Kidney tubule cell (primary cell): Measurements from ENCODE around the gene PGRMC1.
A peak's percentile ranks its signal among the peaks of the same experiment; 100 is the strongest.
"Not testable (repeated sequence)": the region's sequence is repeated elsewhere in the genome, so short reads cannot be mapped to it uniquely, and the experiment has no call there.

Experiments
- DNase-seq: peaks from one replicate; pipeline ENCODE4 v3.0.0-alpha.2; 2018; ENCODE audit warnings: low spot score

Gene PGRMC1

GRCh38 chrX:119235872-119236622 is at the start of gene PGRMC1:
PGRMC1 (plus strand) TSS chrX:119236285; CDS start chrX:119236364, 79 bp downstream.
- DNase-seq: peak; percentile 81

- no peak for DNase-seq
These were observed 49.3 kb upstream of the PGRMC1 start for GRCh38 chrX:119186763-119187162.

- DNase-seq: no peak
These were observed 48.8 kb upstream of the PGRMC1 start for GRCh38 chrX:119187298-119187697.

- no peak for DNase-seq
These were observed 47.0 kb upstream of the PGRMC1 start for GRCh38 chrX:119189115-119189514.

GRCh38 chrX:119189595-119189994 is 46.5 kb upstream of the PGRMC1 start:
- no peak for DNase-seq

- no peak for DNase-seq
These were observed 45.9 kb upstream of the PGRMC1 start for GRCh38 chrX:119190091-119190681.

GRCh38 chrX:119190831-119191230 is 45.3 kb upstream of the PGRMC1 start:
- no peak for DNase-seq

- DNase-seq: no peak
These were observed 41.5 kb upstream of the PGRMC1 start for GRCh38 chrX:119194621-119195020.

- DNase-seq: no peak
These were observed 34.5 kb upstream of the PGRMC1 start for GRCh38 chrX:119201570-119201969.

GRCh38 chrX:119206203-119206602 is 29.9 kb upstream of the PGRMC1 start:
- no peak for DNase-seq

- DNase-seq: not testable (repeated sequence)
These were observed 28.6 kb upstream of the PGRMC1 start for GRCh38 chrX:119207483-119207882.

- DNase-seq: no peak
These were observed 27.6 kb upstream of the PGRMC1 start for GRCh38 chrX:119208401-119209057.

GRCh38 chrX:119210931-119211648 is 25.0 kb upstream of the PGRMC1 start:
- not testable (repeated sequence) for DNase-seq

- no peak for DNase-seq
These were observed 24.5 kb upstream of the PGRMC1 start for GRCh38 chrX:119211649-119212014.

GRCh38 chrX:119218198-119218597 is 17.9 kb upstream of the PGRMC1 start:
- peak; percentile 25 for DNase-seq

GRCh38 chrX:119222932-119223331 is 13.2 kb upstream of the PGRMC1 start:
- no peak for DNase-seq

- DNase-seq: no peak
These were observed 12.3 kb upstream of the PGRMC1 start for GRCh38 chrX:119223783-119224182.

- DNase-seq: no peak
These were observed 9.6 kb upstream of the PGRMC1 start for GRCh38 chrX:119226446-119226845.

- DNase-seq: peak; percentile 86
These were observed 7.4 kb upstream of the PGRMC1 start for GRCh38 chrX:119228512-119229252.

GRCh38 chrX:119229253-119229615 is 6.9 kb upstream of the PGRMC1 start:
- peak; percentile 33 for DNase-seq

- no peak for DNase-seq
These were observed 5.2 kb upstream of the PGRMC1 start for GRCh38 chrX:119230850-119231249.

- DNase-seq: no peak
These were observed 4.1 kb upstream of the PGRMC1 start for GRCh38 chrX:119231936-119232445.
